MM.1S (cell line): Measurements from ENCODE around the gene ARHGEF33.

Source experiments
- DNase-seq: peaks from one replicate; pipeline ENCODE4 v3.0.0-alpha.2; 2015
- H2AFZ ChIP-seq: fragments of 300-600 bp; sonication (generic); 2 replicates; pipeline ENCODE4 v1.6.0; 2016; ENCODE audit warnings: antibody characterized with exemption, low read length
- H3F3A ChIP-seq: fragments of 300-600 bp; sonication (generic); 2 replicates; pipeline ENCODE4 v1.6.1; 2016; ENCODE audit warnings: mild to moderate bottlenecking, antibody characterized with exemption, low read length, moderate library complexity, mixed read lengths; ENCODE audit not compliant: insufficient read depth
- H3K27ac ChIP-seq: fragments of 300-600 bp; sonication (generic); 2 replicates; pipeline ENCODE4 v1.5.1; 2016; ENCODE audit warnings: mild to moderate bottlenecking, low read length
- H3K27me3 ChIP-seq: fragments of 300-600 bp; sonication (generic); replicated peaks from 2 replicates; pipeline ENCODE4 v1.6.0; 2016; ENCODE audit warnings: low read length; ENCODE audit not compliant: insufficient read depth
- H3K36me3 ChIP-seq: fragments of 300-600 bp; sonication (generic); replicated peaks from 2 replicates; pipeline ENCODE4 v1.6.1; 2016; ENCODE audit warnings: mild to moderate bottlenecking, low read length, mixed read lengths; ENCODE audit not compliant: insufficient read depth
- H3K4me1 ChIP-seq: fragments of 300-600 bp; sonication (generic); 2 replicates; pipeline ENCODE4 v1.6.1; 2016; ENCODE audit warnings: low read length, mixed read lengths
- H3K4me2 ChIP-seq: fragments of 300-600 bp; sonication (generic); 2 replicates; pipeline ENCODE4 v1.6.0; 2016; ENCODE audit warnings: low read depth, low read length
- H3K4me3 ChIP-seq: fragments of 300-600 bp; sonication (generic); 2 replicates; pipeline ENCODE4 v1.5.1; 2016; ENCODE audit warnings: low read length, mixed read lengths
- H3K79me2 ChIP-seq: fragments of 300-600 bp; sonication (generic); 2 replicates; pipeline ENCODE4 v1.6.1; 2016; ENCODE audit warnings: mixed run types, low read length, mixed read lengths
- H3K9ac ChIP-seq: fragments of 300-600 bp; sonication (generic); 2 replicates; pipeline ENCODE4 v1.6.1; 2016; ENCODE audit warnings: low read length, mixed read lengths
- H3K9me2 ChIP-seq: fragments of 300-600 bp; sonication (generic); replicated peaks from 2 replicates; pipeline ENCODE4 v1.6.1; 2016; ENCODE audit warnings: mild to moderate bottlenecking, low read length, mixed read lengths; ENCODE audit not compliant: insufficient read depth
- H3K9me3 ChIP-seq: fragments of 300-600 bp; sonication (generic); replicated peaks from 2 replicates; pipeline ENCODE4 v1.6.1; 2016; ENCODE audit warnings: mild to moderate bottlenecking, low read length, mixed read lengths; ENCODE audit not compliant: insufficient read depth
- H4K20me1 ChIP-seq: fragments of 300-600 bp; sonication (generic); 2 replicates; pipeline ENCODE4 v1.6.1; 2016; ENCODE audit warnings: mild to moderate bottlenecking, low read length, moderate library complexity, mixed read lengths; ENCODE audit not compliant: insufficient read depth
- CTCF ChIP-seq: fragments of 300-600 bp; sonication (generic); IDR thresholded peaks from 2 replicates; pipeline ENCODE4 v1.5.1; 2016; ENCODE audit warnings: antibody characterized with exemption, low read length, mixed read lengths
- EZH2 ChIP-seq: fragments of 300-600 bp; sonication (generic); optimal IDR thresholded peaks from 2 replicates; pipeline ENCODE3; 2017; ENCODE audit warnings: low read depth, mild to moderate bottlenecking, antibody characterized with exemption, low read length, mixed read lengths
- EZH2phosphoT487 ChIP-seq: fragments of 300-600 bp; sonication (generic); IDR thresholded peaks from 2 replicates; pipeline ENCODE4 v1.6.1; 2018; ENCODE audit warnings: antibody characterized with exemption, low read length

The ARHGEF33 gene

GRCh38 chr2:38981003-38981669 lies 91.5 kb downstream of the ARHGEF33 start:
- H3K4me2 ChIP-seq, result no peak overlapping the region
- H3K27me3 ChIP-seq, result no peaks in the 10 kb centered on the region
- no peak for DNase-seq
- no peaks in the 10 kb centered on the region for H4K20me1 ChIP-seq
- no peaks in the 10 kb centered on the region for H3K9me2 ChIP-seq
- no peak overlapping the region for H3K9ac ChIP-seq
- H3K27ac ChIP-seq, result no peak overlapping the region
- no peaks in the 10 kb centered on the region for H3F3A ChIP-seq
- no peaks in the 10 kb centered on the region for H3K9me3 ChIP-seq
- H3K79me2 ChIP-seq, result no peaks in the 10 kb centered on the region
- H3K4me1 ChIP-seq, result no peaks in the 10 kb centered on the region
- no peak overlapping the region for H2AFZ ChIP-seq
- H3K36me3 ChIP-seq, result no peaks in the 10 kb centered on the region
- TF ChIP-seq CTCF, result no peak
- TF ChIP-seq EZH2phosphoT487, result no peak
- no peak for TF ChIP-seq EZH2
- H3K4me3 ChIP-seq, result no peak overlapping the region

- Histone ChIP-seq H3K4me1 (no peaks in the 10 kb centered on the region), H2AFZ (no peak overlapping the region), H3K4me3 (no peak overlapping the region), H4K20me1 (no peaks in the 10 kb centered on the region), H3K36me3 (no peaks in the 10 kb centered on the region), H3K27ac (no peak overlapping the region), H3K9me2 (no peaks in the 10 kb centered on the region), H3K79me2 (no peaks in the 10 kb centered on the region), H3K4me2 (no peak overlapping the region), H3F3A (no peaks in the 10 kb centered on the region), H3K27me3 (no peaks in the 10 kb centered on the region), H3K9me3 (no peaks in the 10 kb centered on the region), H3K9ac (no peak overlapping the region)
- TF ChIP-seq EZH2phosphoT487 (no peak), CTCF (no peak), EZH2 (no peak)
- no peak for DNase-seq
These were observed 92.1 kb downstream of the ARHGEF33 start for GRCh38 chr2:38981670-38982357.

DNA sequence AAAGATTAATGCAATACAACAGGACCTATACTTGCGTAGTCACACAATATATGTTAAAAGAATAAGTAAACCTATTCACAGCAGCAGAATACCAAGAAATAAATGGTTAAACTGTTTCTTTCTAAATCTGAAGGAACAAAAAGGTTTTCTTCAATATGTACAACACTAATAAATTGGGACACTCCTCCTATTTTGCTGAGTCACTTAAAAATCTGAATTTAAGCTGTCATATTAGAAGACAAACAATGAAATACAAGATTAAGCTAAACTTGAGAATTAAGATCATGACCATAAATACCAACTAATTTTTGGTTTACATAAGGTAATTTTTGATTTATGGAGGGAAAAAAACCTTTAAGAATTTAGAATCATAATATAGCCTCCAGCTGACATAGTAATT lies 92.8 kb downstream of the ARHGEF33 start:
- Histone ChIP-seq H3K9me2 (no peaks in the 10 kb centered on the region), H3K36me3 (no peaks in the 10 kb centered on the region), H3K27ac (no peak overlapping the region), H3F3A (no peaks in the 10 kb centered on the region), H4K20me1 (no peaks in the 10 kb centered on the region), H2AFZ (no peak overlapping the region), H3K4me3 (no peak overlapping the region), H3K9ac (no peak overlapping the region), H3K4me2 (no peak overlapping the region), H3K4me1 (no peaks in the 10 kb centered on the region), H3K9me3 (no peaks in the 10 kb centered on the region), H3K27me3 (no peaks in the 10 kb centered on the region), H3K79me2 (no peaks in the 10 kb centered on the region)
- DNase-seq, result no peak
- no peak for TF ChIP-seq EZH2phosphoT487
- TF ChIP-seq EZH2, result no peak
- no peak for TF ChIP-seq CTCF
